ENCODE measurements around the gene XXYLT1. TPM values are rescaled to one million over a fixed set of nuclear protein-coding genes. Genes with fewer than 3 reads are reported as not detected.

Gene XXYLT1
- polyA plus RNA-seq, 1 donor (not counting 4 experiments of a cell fraction or from before 2014, with no cell fraction given): 11.1 TPM

DNA sequence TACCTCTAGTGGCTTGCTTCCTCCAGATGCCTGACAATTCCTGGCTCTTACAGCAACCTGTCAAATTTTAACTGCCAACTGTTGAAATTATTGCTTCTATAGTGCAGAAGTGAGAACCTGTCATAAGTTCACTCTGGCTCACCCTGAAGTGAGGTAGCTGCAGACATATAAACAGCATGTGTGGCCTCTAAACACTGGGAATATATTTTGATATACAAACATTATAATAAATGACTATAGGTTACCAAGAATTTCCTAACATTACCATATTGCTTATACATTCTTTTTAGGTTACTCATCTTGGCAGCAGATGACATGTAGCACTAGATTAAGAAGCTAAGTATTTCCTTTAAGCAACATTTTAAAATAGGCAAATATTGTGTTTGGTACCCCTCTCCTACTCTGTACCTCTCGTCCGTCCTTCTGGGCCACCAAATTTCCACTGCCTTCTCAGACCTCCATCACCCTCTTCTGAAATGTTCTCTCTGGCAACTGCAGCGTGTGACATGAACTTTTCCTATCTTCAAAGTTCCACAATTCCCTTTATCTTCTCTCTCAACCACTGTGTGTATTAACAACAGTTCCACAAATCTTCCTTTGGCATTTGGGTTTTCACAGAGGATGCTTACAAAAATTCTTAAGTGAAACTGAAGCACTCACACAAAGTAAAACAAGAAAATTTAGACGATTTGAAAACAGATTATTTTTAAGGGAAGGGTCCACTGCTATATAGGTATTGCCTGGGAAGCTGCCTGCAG, 15.3 kb upstream of the XXYLT1 start:
- no peak for TF ChIP-seq EZH2 (IDR thresholded peaks at IDR 0.05; ENCODE audit: low read length)
- TF ChIP-seq, protein P1, sequence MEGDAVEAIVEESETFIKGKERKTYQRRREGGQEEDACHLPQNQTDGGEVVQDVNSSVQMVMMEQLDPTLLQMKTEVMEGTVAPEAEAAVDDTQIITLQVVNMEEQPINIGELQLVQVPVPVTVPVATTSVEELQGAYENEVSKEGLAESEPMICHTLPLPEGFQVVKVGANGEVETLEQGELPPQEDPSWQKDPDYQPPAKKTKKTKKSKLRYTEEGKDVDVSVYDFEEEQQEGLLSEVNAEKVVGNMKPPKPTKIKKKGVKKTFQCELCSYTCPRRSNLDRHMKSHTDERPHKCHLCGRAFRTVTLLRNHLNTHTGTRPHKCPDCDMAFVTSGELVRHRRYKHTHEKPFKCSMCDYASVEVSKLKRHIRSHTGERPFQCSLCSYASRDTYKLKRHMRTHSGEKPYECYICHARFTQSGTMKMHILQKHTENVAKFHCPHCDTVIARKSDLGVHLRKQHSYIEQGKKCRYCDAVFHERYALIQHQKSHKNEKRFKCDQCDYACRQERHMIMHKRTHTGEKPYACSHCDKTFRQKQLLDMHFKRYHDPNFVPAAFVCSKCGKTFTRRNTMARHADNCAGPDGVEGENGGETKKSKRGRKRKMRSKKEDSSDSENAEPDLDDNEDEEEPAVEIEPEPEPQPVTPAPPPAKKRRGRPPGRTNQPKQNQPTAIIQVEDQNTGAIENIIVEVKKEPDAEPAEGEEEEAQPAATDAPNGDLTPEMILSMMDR (optimal IDR thresholded peaks at IDR 0.05 in 1 of 3, IDR thresholded peaks at IDR 0.05 in 1 of 3, conservative IDR thresholded peaks at IDR 0.05 in 1 of 3; ENCODE audit: extremely low read depth in 1 of 3, insufficient read depth in 2 of 3, low read length in 3 of 3): no peak
- Histone ChIP-seq H3K9me1 (ENCODE audit: control insufficient read depth, extremely low read depth, insufficient read depth, low read length) (no peaks in the 10 kb centered on the region), H2AFZ (ENCODE audit: control insufficient read depth, low read length) (no peak overlapping the region), H4K20me1 (ENCODE audit: control insufficient read depth, extremely low read depth, insufficient read depth, low read length) (no peaks in the 10 kb centered on the region), H3K79me2 (ENCODE audit: control insufficient read depth, insufficient read depth, low read length) (no peaks in the 10 kb centered on the region), H3K4me2 (ENCODE audit: control insufficient read depth, extremely low read depth, insufficient read depth, low read depth, low read length) (no peak overlapping the region), H3K27ac (ENCODE audit: control insufficient read depth, insufficient read depth, low read length) (peak overlapping the region; percentile 0), H3K9me3 (ENCODE audit: control insufficient read depth, low read depth, low read length) (no peaks in the 10 kb centered on the region), H3K9ac (ENCODE audit: control insufficient read depth, extremely low read depth, insufficient read depth, low read length) (no peak overlapping the region), H3K4me1 (ENCODE audit: control insufficient read depth, extremely low read depth, insufficient read depth, low read length) (peaks cover 15% of the 10 kb centered on the region), H3K27me3 (ENCODE audit: control insufficient read depth, extremely low read depth, insufficient read depth, low read length) (no peaks in the 10 kb centered on the region), H3K36me3 (ENCODE audit: control insufficient read depth in 2 of 2, extremely low read depth in 1 of 2, insufficient read depth in 2 of 2, low read length in 2 of 2) (peaks cover 1 to 5% of the 10 kb centered on the region in 2 experiments), H3K4me3 (ENCODE audit: control insufficient read depth in 2 of 3, extremely low read depth in 1 of 3, insufficient read depth in 2 of 3, low read depth in 1 of 3, low read length in 3 of 3) (no peak overlapping the region)
- FAIRE-seq: no peak
- dilution Hi-C loops (cut with MboI; ENCODE audit: extremely low pct_ligation_motif_present, low sequenced_read_pairs): no loop called here
- no peak for DNase-seq (ENCODE audit: low read depth, low spot score)

DNA sequence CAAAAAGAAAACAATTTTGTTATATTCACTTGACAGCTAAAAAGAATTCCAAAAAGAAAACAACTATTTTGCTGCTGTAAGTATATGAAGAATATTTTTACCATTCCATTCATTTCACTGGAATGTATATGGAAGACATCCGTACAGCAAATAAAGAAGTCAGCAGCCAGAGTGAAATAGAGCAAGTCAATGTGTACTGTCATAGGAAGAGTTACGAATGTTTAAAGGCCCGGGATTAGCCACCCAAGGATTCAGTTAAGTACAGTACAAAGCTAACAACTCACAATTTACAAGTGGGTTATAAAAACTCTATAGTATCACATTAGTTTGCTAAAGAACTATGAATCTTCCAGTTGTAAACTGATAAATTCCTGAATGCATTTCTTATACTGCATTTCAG, 14.4 kb upstream of the XXYLT1 start:
- H3K9me3 ChIP-seq (ENCODE audit: control insufficient read depth, low read depth, low read length): no peaks in the 10 kb centered on the region
- H3K4me2 ChIP-seq (ENCODE audit: control insufficient read depth, extremely low read depth, insufficient read depth, low read depth, low read length): no peak overlapping the region
- no peak overlapping the region for H3K27ac ChIP-seq (ENCODE audit: control insufficient read depth, insufficient read depth, low read length)
- H3K79me2 ChIP-seq (ENCODE audit: control insufficient read depth, insufficient read depth, low read length): no peaks in the 10 kb centered on the region
- H3K36me3 ChIP-seq (ENCODE audit: control insufficient read depth in 2 of 2, extremely low read depth in 1 of 2, insufficient read depth in 2 of 2, low read length in 2 of 2): peaks cover 1 to 5% of the 10 kb centered on the region in 2 experiments
- DNase-seq (ENCODE audit: low read depth, low spot score) (no peak), FAIRE-seq (no peak)
- H3K9me1 ChIP-seq (ENCODE audit: control insufficient read depth, extremely low read depth, insufficient read depth, low read length): no peaks in the 10 kb centered on the region
- no peak overlapping the region for H2AFZ ChIP-seq (ENCODE audit: control insufficient read depth, low read length)
- peaks cover 15% of the 10 kb centered on the region for H3K4me1 ChIP-seq (ENCODE audit: control insufficient read depth, extremely low read depth, insufficient read depth, low read length)
- no peak overlapping the region for H3K4me3 ChIP-seq (ENCODE audit: control insufficient read depth in 2 of 3, extremely low read depth in 1 of 3, insufficient read depth in 2 of 3, low read depth in 1 of 3, low read length in 3 of 3)
- TF ChIP-seq EZH2 (IDR thresholded peaks at IDR 0.05; ENCODE audit: low read length): no peak
- TF ChIP-seq, protein P1 (optimal IDR thresholded peaks at IDR 0.05 in 1 of 3, IDR thresholded peaks at IDR 0.05 in 1 of 3, conservative IDR thresholded peaks at IDR 0.05 in 1 of 3; ENCODE audit: extremely low read depth in 1 of 3, insufficient read depth in 2 of 3, low read length in 3 of 3): no peak
- H3K27me3 ChIP-seq (ENCODE audit: control insufficient read depth, extremely low read depth, insufficient read depth, low read length): no peaks in the 10 kb centered on the region
- H4K20me1 ChIP-seq (ENCODE audit: control insufficient read depth, extremely low read depth, insufficient read depth, low read length): no peaks in the 10 kb centered on the region
- dilution Hi-C loops (cut with MboI; ENCODE audit: extremely low pct_ligation_motif_present, low sequenced_read_pairs): no loop called here
- H3K9ac ChIP-seq (ENCODE audit: control insufficient read depth, extremely low read depth, insufficient read depth, low read length): no peak overlapping the region
